HepG2 (cell line): ENCODE results near the gene TOM1L1. TPM values are rescaled to one million over a fixed set of nuclear protein-coding genes. Genes with fewer than 3 reads are reported as not detected.
A peak's percentile ranks its signal among the peaks of the same experiment; 100 is the strongest.

Source experiments
- BORCS8-MEF2B ChIP-seq: sonication (generic); formaldehyde crosslinking; IDR thresholded peaks from 2 replicates; pipeline ENCODE4 v1.8.0; 2022; ENCODE audit warnings: mild to moderate bottlenecking, missing genetic modification reagents
- DDIT3 ChIP-seq: sonication (generic); formaldehyde crosslinking; IDR thresholded peaks from 2 replicates; pipeline ENCODE4 v1.4.0; 2020; ENCODE audit warnings: mild to moderate bottlenecking, missing genetic modification reagents
- EED ChIP-seq: sonication (generic); formaldehyde crosslinking; IDR thresholded peaks from 2 replicates; pipeline ENCODE4 v1.5.0; 2020; ENCODE audit warnings: mild to moderate bottlenecking, missing genetic modification reagents
- GATA4 ChIP-seq: sonication (generic); IDR thresholded peaks from 2 replicates; pipeline ENCODE4 v1.6.1; 2016; ENCODE audit warnings: antibody characterized with exemption, low read depth, borderline replicate concordance
- SNAI1 ChIP-seq: sonication (generic); formaldehyde crosslinking; IDR thresholded peaks from 2 replicates; pipeline ENCODE4 v1.5.0; 2020; ENCODE audit warnings: mild to moderate bottlenecking, missing genetic modification reagents, borderline replicate concordance
- SRSF4 ChIP-seq: fragments of 200-400 bp; formaldehyde crosslinking; IDR thresholded peaks from one replicate; pipeline ENCODE4 v1.6.1; 2018; ENCODE audit warnings: mild to moderate bottlenecking, low read depth, low read length, moderate library complexity; ENCODE audit not compliant: poor library complexity, severe bottlenecking
- SUZ12 ChIP-seq: fragments of 150-350 bp; IDR thresholded peaks from 2 replicates; pipeline ENCODE4 v1.6.1; 2014; ENCODE audit warnings: low read depth, low read length
- ZBTB43 ChIP-seq: sonication (generic); formaldehyde crosslinking; conservative IDR thresholded peaks from 2 replicates; pipeline ENCODE4 v1.4.0; 2020; ENCODE audit warnings: missing genetic modification reagents
- ZMYM2 ChIP-seq: sonication (generic); formaldehyde crosslinking; IDR thresholded peaks from 2 replicates; pipeline ENCODE4 v1.8.0; 2022; ENCODE audit warnings: mild to moderate bottlenecking, missing genetic modification reagents
- ZNF234 ChIP-seq: sonication (generic); formaldehyde crosslinking; conservative IDR thresholded peaks from 2 replicates; pipeline ENCODE4 v1.5.1; 2020; ENCODE audit warnings: mild to moderate bottlenecking, missing genetic modification reagents
- ZNF24 ChIP-seq: fragments of 450-650 bp; IDR thresholded peaks from 2 replicates; pipeline ENCODE4 v1.6.1; 2017; ENCODE audit warnings: antibody characterized with exemption, mild to moderate bottlenecking
- ZNF30 ChIP-seq: sonication (generic); formaldehyde crosslinking; IDR thresholded peaks from 2 replicates; pipeline ENCODE4 v1.5.0; 2020; ENCODE audit warnings: mild to moderate bottlenecking, missing genetic modification reagents
- ZNF317 ChIP-seq: sonication (generic); formaldehyde crosslinking; IDR thresholded peaks from 2 replicates; pipeline ENCODE4 v1.5.0; 2020; ENCODE audit warnings: mild to moderate bottlenecking, missing genetic modification reagents
- ZNF775 ChIP-seq: sonication (generic); formaldehyde crosslinking; IDR thresholded peaks from 2 replicates; pipeline ENCODE4 v1.4.0; 2020; ENCODE audit warnings: missing genetic modification reagents, mild to moderate bottlenecking, moderate library complexity, borderline replicate concordance
- ZNF776 ChIP-seq: sonication (generic); formaldehyde crosslinking; IDR thresholded peaks from 2 replicates; pipeline ENCODE4 v1.4.0; 2020; ENCODE audit warnings: mild to moderate bottlenecking, missing genetic modification reagents
- ZNF792 ChIP-seq: IDR thresholded peaks from 2 replicates; pipeline ENCODE4 v1.6.1; 2016
- ZZZ3 ChIP-seq: sonication (generic); formaldehyde crosslinking; IDR thresholded peaks from 2 replicates; pipeline ENCODE4 v1.4.0; 2020; ENCODE audit warnings: missing genetic modification reagents, mild to moderate bottlenecking, borderline replicate concordance
- polyA plus RNA-seq, 8 experiments: library from polyadenylated mRNA; depleted of rRNA in 3 of 8; stranded (reverse) in 7 of 8; unstranded in 1 of 8; fragments of >200 nt; fragmentation: Illumina TruSeq in 4 of 8; extraction: Trizol in 4 of 8; gene quantifications; 2 replicates each; pipeline versions ENCODE4 v1.2.1 to v1.2.3, GENCODE V29; 2011 to 2016; ENCODE audit warnings: low read depth in 4 of 8, missing spikeins in 1 of 8, mixed read lengths in 1 of 8; ENCODE audit not compliant: insufficient read depth in 1 of 8
- total RNA-seq, 5 experiments: library from RNA; depleted of rRNA; stranded (reverse); fragments of >200 nt; fragmentation: Illumina TruSeq; extraction: Trizol; gene quantifications; 2 replicates each; pipeline ENCODE4 v1.2.3, GENCODE V29; 2016; ENCODE audit warnings: low read depth in 1 of 5
- TF ChIP-seq, protein P1 (sequence below): sonication (generic); formaldehyde crosslinking; IDR thresholded peaks from 2 replicates; pipeline ENCODE4 v1.9.0; 2021; ENCODE audit warnings: missing genetic modification reagents, borderline replicate concordance
- TF ChIP-seq, protein P2 (sequence below): sonication (generic); formaldehyde crosslinking; IDR thresholded peaks from 2 replicates; pipeline ENCODE4 v1.4.0; 2020; ENCODE audit warnings: missing genetic modification reagents, borderline replicate concordance
- TF ChIP-seq, protein P3 (sequence below): IDR thresholded peaks from 2 replicates; pipeline ENCODE4 v1.6.1; 2016
- TF ChIP-seq, protein P4 (sequence below): sonication (generic); formaldehyde crosslinking; IDR thresholded peaks from 2 replicates; pipeline ENCODE4 v1.8.0; 2022; ENCODE audit warnings: mild to moderate bottlenecking, missing genetic modification reagents, moderate library complexity

TOM1L1 gene
- total and polyA plus RNA-seq, 2 of the 13 experiments (the other 11 are each of a cell fraction or from before 2014, with no cell fraction given) = 45.3 to 51.3 TPM

DNA sequence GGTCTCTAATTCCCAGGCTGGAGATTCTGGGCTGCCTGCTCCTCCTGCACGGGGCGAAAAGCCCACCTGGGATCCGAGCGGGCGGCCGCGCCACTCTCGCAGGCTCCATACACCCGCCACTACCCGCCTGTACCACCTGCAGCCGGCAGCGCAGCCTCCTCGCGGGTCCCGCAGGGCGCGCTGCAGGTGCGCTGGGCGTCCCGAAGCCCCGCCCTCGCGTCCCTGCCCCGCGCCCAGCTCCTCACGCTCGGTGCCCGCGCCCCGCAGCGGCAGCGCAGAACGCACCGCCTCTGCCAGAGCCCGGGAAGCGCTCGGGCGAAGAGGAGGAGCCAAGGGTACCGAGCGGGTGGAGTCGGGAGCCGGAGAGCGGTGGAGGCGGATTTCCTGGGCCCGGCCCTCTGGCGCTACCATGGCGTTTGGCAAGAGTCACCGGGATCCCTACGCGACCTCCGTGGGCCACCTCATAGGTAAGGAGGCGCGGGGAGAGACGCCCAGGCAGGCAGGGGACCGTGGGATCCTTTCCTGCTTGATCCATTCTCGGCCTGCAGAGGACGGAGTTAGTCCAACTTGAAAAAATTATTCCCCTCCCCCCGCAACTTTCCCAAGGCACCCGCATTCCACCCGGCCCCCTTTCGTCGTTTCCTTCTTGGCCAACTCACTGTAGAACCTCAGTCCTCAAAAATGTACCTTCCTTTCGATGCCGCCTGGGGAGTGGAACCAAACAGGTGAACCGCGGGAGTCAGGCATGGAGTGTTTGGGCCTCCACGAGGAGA, at the start of gene TOM1L1 (continued):
- TF ChIP-seq, protein P1, sequence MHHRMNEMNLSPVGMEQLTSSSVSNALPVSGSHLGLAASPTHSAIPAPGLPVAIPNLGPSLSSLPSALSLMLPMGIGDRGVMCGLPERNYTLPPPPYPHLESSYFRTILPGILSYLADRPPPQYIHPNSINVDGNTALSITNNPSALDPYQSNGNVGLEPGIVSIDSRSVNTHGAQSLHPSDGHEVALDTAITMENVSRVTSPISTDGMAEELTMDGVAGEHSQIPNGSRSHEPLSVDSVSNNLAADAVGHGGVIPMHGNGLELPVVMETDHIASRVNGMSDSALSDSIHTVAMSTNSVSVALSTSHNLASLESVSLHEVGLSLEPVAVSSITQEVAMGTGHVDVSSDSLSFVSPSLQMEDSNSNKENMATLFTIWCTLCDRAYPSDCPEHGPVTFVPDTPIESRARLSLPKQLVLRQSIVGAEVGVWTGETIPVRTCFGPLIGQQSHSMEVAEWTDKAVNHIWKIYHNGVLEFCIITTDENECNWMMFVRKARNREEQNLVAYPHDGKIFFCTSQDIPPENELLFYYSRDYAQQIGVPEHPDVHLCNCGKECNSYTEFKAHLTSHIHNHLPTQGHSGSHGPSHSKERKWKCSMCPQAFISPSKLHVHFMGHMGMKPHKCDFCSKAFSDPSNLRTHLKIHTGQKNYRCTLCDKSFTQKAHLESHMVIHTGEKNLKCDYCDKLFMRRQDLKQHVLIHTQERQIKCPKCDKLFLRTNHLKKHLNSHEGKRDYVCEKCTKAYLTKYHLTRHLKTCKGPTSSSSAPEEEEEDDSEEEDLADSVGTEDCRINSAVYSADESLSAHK (CRISPR knock-in tag) = no peak
- TF ChIP-seq GATA4 (no peak; the same call in 1 of the 2 replicates), SRSF4 (no peak), SUZ12 (no peak), ZNF30 (CRISPR knock-in tag) (no peak), EED (peak; percentile 78; the same call in 1 of the 2 replicates), ZNF792 (0 out of 2 replicates have a peak, but pooled peaks have one; percentile 13), ZNF775 (CRISPR knock-in tag) (no peak), DDIT3 (CRISPR knock-in tag) (no peak), ZNF776 (CRISPR knock-in tag) (no peak), ZBTB43 (CRISPR knock-in tag) (no peak), ZNF317 (CRISPR knock-in tag) (no peak), BORCS8-MEF2B (CRISPR knock-in tag) (peak; percentile 82), ZMYM2 (CRISPR knock-in tag) (0 out of 2 replicates have a peak, but pooled peaks have one; percentile 11), ZZZ3 (CRISPR knock-in tag) (no peak; the same call in 1 of the 2 replicates), ZNF234 (CRISPR knock-in tag) (no peak), SNAI1 (CRISPR knock-in tag) (peak; percentile 82), ZNF24 (no peak)
- TF ChIP-seq, protein P2, sequence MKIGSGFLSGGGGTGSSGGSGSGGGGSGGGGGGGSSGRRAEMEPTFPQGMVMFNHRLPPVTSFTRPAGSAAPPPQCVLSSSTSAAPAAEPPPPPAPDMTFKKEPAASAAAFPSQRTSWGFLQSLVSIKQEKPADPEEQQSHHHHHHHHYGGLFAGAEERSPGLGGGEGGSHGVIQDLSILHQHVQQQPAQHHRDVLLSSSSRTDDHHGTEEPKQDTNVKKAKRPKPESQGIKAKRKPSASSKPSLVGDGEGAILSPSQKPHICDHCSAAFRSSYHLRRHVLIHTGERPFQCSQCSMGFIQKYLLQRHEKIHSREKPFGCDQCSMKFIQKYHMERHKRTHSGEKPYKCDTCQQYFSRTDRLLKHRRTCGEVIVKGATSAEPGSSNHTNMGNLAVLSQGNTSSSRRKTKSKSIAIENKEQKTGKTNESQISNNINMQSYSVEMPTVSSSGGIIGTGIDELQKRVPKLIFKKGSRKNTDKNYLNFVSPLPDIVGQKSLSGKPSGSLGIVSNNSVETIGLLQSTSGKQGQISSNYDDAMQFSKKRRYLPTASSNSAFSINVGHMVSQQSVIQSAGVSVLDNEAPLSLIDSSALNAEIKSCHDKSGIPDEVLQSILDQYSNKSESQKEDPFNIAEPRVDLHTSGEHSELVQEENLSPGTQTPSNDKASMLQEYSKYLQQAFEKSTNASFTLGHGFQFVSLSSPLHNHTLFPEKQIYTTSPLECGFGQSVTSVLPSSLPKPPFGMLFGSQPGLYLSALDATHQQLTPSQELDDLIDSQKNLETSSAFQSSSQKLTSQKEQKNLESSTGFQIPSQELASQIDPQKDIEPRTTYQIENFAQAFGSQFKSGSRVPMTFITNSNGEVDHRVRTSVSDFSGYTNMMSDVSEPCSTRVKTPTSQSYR = peak; percentile 54; the same call in 1 of the 2 replicates
- TF ChIP-seq, protein P3, sequence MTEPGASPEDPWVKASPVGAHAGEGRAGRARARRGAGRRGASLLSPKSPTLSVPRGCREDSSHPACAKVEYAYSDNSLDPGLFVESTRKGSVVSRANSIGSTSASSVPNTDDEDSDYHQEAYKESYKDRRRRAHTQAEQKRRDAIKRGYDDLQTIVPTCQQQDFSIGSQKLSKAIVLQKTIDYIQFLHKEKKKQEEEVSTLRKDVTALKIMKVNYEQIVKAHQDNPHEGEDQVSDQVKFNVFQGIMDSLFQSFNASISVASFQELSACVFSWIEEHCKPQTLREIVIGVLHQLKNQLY = no peak
- TF ChIP-seq, protein P4, sequence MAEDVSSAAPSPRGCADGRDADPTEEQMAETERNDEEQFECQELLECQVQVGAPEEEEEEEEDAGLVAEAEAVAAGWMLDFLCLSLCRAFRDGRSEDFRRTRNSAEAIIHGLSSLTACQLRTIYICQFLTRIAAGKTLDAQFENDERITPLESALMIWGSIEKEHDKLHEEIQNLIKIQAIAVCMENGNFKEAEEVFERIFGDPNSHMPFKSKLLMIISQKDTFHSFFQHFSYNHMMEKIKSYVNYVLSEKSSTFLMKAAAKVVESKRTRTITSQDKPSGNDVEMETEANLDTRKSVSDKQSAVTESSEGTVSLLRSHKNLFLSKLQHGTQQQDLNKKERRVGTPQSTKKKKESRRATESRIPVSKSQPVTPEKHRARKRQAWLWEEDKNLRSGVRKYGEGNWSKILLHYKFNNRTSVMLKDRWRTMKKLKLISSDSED (CRISPR knock-in tag) = no peak
